Omental fat pad (tissue), 4 donors: ENCODE measurements around the gene FBXO47. TPM values are rescaled to one million over a fixed set of nuclear protein-coding genes. Genes with fewer than 3 reads are reported as not detected.

Experiments
- ATAC-seq: fragments of 150-250 bp; one replicate; pipeline ENCODE4 v1.9.1; 2016; ENCODE audit warnings: mild to moderate bottlenecking, moderate library complexity; ENCODE audit not compliant: low FRiP score
- DNase-seq: peaks from one replicate; pipeline ENCODE4 v3.0.0-alpha.2; 2019; ENCODE audit warnings: low spot score
- total RNA-seq, 4 donors: library from RNA; depleted of rRNA; stranded (reverse); fragments of >200 nt; gene quantifications; one replicate each; pipeline ENCODE4 v1.1.0, GENCODE V29; 2016
- TF ChIP-seq, protein P1 (sequence below), 3 donors: fragments of 450-650 bp; IDR thresholded peaks; one replicate each; pipeline ENCODE4 v1.5.1; 2016 to 2017; ENCODE audit warnings: antibody characterized with exemption in 3 of 3, mild to moderate bottlenecking in 3 of 3, moderate library complexity in 2 of 3

Gene FBXO47
- total RNA-seq, 4 donors from 2014 or later: not detected

DNA sequence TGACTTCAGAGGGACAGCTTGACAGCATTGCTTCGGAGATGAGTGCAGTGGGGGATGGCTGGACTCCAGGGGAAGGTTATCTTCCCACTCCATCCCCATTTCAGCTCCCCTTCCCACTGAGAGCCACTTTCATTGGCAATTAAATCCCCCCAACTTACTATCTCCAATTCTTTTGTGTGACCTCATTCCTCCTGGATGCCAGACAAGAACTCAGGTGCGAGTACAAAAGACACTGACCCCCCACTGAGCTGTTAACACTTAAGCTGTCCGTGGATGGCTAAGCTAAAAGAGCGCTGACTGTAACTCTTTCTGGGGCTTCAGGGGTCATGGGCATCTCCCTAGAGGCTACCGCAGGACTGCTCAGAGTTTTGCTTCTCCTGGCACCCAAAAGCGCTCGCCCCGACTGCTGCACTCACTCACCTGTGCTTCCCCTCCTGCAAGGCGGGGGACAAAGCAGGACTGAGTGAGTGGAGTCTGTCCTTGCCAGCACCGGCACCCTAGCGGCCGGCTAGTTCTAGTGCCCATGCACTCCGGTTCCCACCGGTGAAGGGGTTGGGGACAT, 44.8 kb upstream of the FBXO47 start:
- no peak for DNase-seq
- TF ChIP-seq, protein P1, sequence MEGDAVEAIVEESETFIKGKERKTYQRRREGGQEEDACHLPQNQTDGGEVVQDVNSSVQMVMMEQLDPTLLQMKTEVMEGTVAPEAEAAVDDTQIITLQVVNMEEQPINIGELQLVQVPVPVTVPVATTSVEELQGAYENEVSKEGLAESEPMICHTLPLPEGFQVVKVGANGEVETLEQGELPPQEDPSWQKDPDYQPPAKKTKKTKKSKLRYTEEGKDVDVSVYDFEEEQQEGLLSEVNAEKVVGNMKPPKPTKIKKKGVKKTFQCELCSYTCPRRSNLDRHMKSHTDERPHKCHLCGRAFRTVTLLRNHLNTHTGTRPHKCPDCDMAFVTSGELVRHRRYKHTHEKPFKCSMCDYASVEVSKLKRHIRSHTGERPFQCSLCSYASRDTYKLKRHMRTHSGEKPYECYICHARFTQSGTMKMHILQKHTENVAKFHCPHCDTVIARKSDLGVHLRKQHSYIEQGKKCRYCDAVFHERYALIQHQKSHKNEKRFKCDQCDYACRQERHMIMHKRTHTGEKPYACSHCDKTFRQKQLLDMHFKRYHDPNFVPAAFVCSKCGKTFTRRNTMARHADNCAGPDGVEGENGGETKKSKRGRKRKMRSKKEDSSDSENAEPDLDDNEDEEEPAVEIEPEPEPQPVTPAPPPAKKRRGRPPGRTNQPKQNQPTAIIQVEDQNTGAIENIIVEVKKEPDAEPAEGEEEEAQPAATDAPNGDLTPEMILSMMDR (IDR thresholded peaks at IDR 0.05): no peak
- ATAC-seq: no peak

- TF ChIP-seq, protein P1 (IDR thresholded peaks at IDR 0.05): no peak
- ATAC-seq (no peak), DNase-seq (no peak)
Measured at GRCh38 chr17:39009581-39010001, 42.4 kb upstream of the FBXO47 start.

GRCh38 chr17:39008633-39009032, 41.4 kb upstream of the FBXO47 start:
- DNase-seq (no peak), ATAC-seq (no peak)
- TF ChIP-seq, protein P1 (IDR thresholded peaks at IDR 0.05): no peak

- ATAC-seq (peak; percentile 51), DNase-seq (no peak)
- TF ChIP-seq, protein P1 (IDR thresholded peaks at IDR 0.05): no peak
Measured at GRCh38 chr17:39002991-39003715, 36.0 kb upstream of the FBXO47 start.

GRCh38 chr17:39001703-39002637, 34.8 kb upstream of the FBXO47 start:
- ATAC-seq (peak; percentile 72), DNase-seq (peak; percentile 54)
- TF ChIP-seq, protein P1 (IDR thresholded peaks at IDR 0.05): no peak

DNA sequence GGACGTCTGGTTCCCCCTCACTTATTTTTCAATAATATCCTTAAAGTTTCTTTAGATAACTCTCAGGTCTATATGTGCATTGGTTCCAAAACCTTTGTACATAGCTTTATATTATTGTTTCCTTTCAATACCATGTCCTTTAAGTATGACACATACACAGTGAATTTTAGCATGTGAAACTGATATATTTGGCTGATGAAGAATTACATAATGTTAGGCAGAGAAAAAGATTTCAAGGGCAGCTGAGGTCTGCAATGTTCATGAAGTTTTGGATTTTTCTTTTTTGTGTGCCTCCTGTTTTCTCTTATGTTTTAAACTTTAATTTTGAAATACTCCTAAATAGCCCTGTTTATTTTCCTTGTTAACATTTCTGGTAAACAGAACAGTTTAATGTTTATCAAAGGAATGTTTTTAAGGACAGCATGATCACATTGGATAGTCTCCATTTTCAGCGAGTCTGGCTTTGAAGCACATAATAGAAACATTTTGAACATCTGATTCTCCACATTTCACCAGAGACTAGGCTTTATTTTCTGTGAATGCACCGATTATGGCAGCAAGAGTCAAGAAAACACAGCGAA, 32.9 kb upstream of the FBXO47 start:
- ATAC-seq: no peak
- TF ChIP-seq, protein P1 (IDR thresholded peaks at IDR 0.05): no peak

More for the DNA sequence above, 32.9 kb upstream of the FBXO47 start:
- DNase-seq: no peak
